Progenitor cell of endocrine pancreas (in vitro differentiated cells): Measurements from ENCODE around the gene SYT2. TPM values are rescaled to one million over a fixed set of nuclear protein-coding genes. Genes with fewer than 3 reads are reported as not detected.

Experiments used
- DNase-seq: peaks from one replicate; pipeline ENCODE4 v3.0.0; 2021; ENCODE audit warnings: low spot score; ENCODE audit not compliant: unreplicated experiment
- H3K27ac Mint-ChIP-seq: 2 replicates; pipeline ENCODE4 v1.8.0; 2021; ENCODE audit warnings: mild to moderate bottlenecking, moderate library complexity, mixed read lengths
- H3K27me3 Mint-ChIP-seq: 2 replicates; pipeline ENCODE4 v1.8.0; 2021; ENCODE audit warnings: mixed read lengths
- H3K36me3 Mint-ChIP-seq: 2 replicates; pipeline ENCODE4 v1.8.0; 2022; ENCODE audit warnings: mixed read lengths; ENCODE audit not compliant: insufficient read depth
- H3K4me1 Mint-ChIP-seq: 2 replicates; pipeline ENCODE4 v1.8.0; 2021; ENCODE audit warnings: low read depth, mixed read lengths
- H3K4me3 Mint-ChIP-seq: 2 replicates; pipeline ENCODE4 v1.8.0; 2021; ENCODE audit warnings: low read depth, mild to moderate bottlenecking, moderate library complexity, mixed read lengths
- H3K9me3 Mint-ChIP-seq: 2 replicates; pipeline ENCODE4 v1.8.0; 2021; ENCODE audit warnings: low read depth, mixed read lengths
- total RNA-seq: library from RNA; stranded (reverse); gene quantifications from 2 replicates; pipeline ENCODE4 v1.2.1, GENCODE V29; 2021
- TF ChIP-seq, protein P1 (sequence below): fragments of 200-600 bp; sonication (generic); IDR thresholded peaks from one replicate; pipeline ENCODE4 v1.5.0; 2021; ENCODE audit warnings: antibody characterized with exemption, mild to moderate bottlenecking; ENCODE audit not compliant: unreplicated experiment

Gene SYT2
- total RNA-seq, 1 donor from 2014 or later, result 1.8 TPM

DNA sequence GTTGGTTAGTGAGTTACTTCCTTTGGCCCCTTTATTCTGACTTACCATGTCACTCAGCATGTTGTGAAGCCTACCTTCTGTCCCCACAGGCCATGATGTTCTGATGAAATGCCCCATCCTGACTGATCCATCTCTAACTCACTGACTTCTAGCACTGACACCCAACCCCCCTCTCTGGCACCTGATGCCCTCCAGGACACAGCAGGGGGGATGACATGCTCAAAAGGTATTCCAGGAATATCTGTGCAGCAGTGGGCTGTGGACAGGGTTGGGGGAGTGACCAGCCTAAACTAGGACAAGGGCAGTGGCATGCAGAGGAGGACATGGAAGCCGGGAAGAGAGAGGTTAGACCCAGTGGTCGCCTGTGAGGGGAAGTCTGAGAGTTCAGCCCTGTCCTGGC is 25.5 kb downstream of the SYT2 start:
- DNase-seq, result no peak
- peaks cover 15% of the 10 kb centered on the region for H3K4me1 Mint-ChIP-seq
- H3K27me3 Mint-ChIP-seq, result peaks cover 22% of the 10 kb centered on the region
- H3K9me3 Mint-ChIP-seq, result no peaks in the 10 kb centered on the region
- no peaks in the 10 kb centered on the region for H3K36me3 Mint-ChIP-seq
- no peak overlapping the region for H3K27ac Mint-ChIP-seq
- H3K4me3 Mint-ChIP-seq, result no peak overlapping the region
- TF ChIP-seq, protein P1, sequence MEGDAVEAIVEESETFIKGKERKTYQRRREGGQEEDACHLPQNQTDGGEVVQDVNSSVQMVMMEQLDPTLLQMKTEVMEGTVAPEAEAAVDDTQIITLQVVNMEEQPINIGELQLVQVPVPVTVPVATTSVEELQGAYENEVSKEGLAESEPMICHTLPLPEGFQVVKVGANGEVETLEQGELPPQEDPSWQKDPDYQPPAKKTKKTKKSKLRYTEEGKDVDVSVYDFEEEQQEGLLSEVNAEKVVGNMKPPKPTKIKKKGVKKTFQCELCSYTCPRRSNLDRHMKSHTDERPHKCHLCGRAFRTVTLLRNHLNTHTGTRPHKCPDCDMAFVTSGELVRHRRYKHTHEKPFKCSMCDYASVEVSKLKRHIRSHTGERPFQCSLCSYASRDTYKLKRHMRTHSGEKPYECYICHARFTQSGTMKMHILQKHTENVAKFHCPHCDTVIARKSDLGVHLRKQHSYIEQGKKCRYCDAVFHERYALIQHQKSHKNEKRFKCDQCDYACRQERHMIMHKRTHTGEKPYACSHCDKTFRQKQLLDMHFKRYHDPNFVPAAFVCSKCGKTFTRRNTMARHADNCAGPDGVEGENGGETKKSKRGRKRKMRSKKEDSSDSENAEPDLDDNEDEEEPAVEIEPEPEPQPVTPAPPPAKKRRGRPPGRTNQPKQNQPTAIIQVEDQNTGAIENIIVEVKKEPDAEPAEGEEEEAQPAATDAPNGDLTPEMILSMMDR, result no peak

DNA sequence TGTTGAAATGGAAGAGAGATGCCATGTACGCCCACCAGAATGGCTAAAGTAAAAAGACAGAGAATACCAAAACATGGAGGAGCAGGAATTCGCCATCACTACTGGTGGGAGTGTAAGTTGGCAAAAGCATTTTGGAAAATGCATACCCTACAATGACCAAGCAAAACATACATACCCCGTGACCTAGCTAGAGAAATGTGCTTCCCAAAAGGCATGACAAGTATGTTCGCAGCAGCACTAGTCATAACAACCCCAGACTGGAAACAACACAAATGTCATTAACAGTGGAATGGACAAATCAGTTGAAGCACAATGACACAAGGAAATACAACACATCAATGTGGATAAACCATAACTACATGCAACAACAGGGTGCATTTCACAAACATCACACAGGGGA is 27.2 kb downstream of the SYT2 start:
- H3K9me3 Mint-ChIP-seq, result no peaks in the 10 kb centered on the region
- no peak for DNase-seq
- peaks cover 20% of the 10 kb centered on the region for H3K27me3 Mint-ChIP-seq
- TF ChIP-seq, protein P1, result no peak
- H3K36me3 Mint-ChIP-seq, result no peaks in the 10 kb centered on the region
- H3K27ac Mint-ChIP-seq, result no peak overlapping the region
- peaks cover 15% of the 10 kb centered on the region for H3K4me1 Mint-ChIP-seq
- H3K4me3 Mint-ChIP-seq, result no peak overlapping the region

DNA sequence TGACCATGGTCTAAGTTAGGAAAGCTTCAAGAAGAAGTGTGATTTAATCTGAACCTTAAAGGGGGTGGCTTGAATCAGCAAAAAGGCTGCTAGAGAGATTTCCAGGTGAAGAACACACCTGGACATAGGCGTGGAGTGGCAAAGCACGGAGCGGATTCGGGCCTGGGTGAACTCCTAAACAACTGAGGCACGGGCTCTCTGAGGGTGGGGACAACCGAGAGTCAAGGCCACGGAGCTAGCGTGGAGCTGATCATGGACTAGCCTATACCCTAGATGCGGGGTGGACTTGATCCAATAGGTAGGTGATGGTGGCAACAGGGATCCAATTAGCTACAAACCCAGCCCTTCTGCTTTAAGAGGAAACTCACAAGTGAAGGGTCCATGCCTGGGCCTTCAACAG is 27.8 kb downstream of the SYT2 start:
- no peaks in the 10 kb centered on the region for H3K9me3 Mint-ChIP-seq
- H3K36me3 Mint-ChIP-seq, result no peaks in the 10 kb centered on the region
- DNase-seq, result no peak

DNA sequence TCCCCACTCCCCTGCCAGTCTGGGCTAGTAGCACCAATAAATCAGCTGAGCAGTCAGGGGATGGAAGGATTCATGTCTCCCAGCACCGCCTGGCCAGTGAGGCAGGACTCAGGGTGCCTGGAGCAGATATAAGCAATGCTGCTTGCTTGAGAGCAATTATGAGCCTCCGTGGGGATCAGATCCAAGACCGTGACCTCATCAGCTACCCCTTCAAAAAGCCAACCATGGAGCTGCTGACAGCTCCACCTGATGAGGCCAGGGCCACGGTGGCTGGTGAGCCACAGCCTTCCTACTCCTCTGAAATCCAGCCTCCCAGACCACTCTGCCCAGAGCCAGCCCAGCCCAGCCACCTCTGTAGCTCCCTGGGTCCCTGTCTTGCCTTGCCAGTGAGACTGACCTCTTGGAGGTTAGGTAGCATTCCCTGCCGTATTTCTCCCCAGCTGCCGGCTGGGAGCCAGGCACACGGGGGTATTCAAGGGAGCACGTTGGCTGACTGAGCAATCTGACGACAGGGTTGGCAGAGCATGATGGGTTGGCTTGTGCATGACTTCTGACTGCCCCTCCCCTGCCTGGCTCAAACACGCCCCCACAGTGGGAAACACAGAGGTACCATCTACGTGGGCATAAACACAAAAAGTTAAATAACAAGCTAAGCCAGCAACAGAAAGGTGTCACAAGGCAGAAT is 28.4 kb downstream of the SYT2 start:
- Mint-ChIP-seq H3K9me3 (no peaks in the 10 kb centered on the region), H3K4me3 (no peak overlapping the region), H3K27ac (no peak overlapping the region), H3K36me3 (no peaks in the 10 kb centered on the region), H3K27me3 (peaks cover 22% of the 10 kb centered on the region), H3K4me1 (peaks cover 13% of the 10 kb centered on the region)
- DNase-seq, result no peak
- TF ChIP-seq, protein P1, result no peak

More for the DNA sequence above, 27.8 kb downstream of the SYT2 start:
- peaks cover 18% of the 10 kb centered on the region for H3K27me3 Mint-ChIP-seq
- H3K4me1 Mint-ChIP-seq, result peaks cover 15% of the 10 kb centered on the region
- no peak overlapping the region for H3K27ac Mint-ChIP-seq
- H3K4me3 Mint-ChIP-seq, result no peak overlapping the region
- TF ChIP-seq, protein P1, result no peak

DNA sequence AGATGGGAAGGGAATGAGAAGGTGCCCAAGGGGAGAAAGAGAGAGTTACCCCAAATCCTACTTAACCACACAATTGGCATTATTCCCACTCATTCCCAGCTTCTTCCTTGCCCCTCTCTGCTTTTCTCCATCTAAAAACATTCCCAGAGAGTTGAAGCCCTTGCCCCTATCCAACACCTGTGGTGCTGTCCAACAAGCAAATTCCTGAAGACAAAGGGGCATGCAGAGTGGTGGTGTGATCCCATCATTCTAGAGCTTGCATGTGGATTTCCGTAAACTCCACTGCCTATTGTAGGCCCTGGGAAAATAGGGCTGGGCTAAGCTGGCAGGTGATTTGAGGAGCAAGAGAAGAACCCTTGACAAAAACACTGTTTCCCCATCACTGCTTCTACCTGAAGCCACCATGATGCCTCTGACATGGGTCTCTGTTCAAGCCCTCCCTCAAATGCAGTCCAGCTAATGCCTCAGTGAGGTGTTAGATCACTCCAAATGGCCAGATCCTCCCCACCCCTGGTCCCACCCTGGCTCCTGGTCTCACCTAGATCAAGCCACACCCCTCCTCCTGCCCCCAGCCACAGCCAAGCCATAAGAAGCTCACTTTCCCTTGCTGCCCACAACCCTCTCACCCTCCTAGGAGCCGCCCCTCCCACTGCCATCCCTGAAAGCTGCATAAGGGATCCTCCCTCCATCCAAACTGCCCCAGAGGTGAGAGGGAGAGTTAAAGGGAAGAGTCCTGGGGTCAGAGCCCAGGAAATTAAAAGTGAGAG is 29.5 kb downstream of the SYT2 start:
- H3K9me3 Mint-ChIP-seq, result no peaks in the 10 kb centered on the region
- H3K27me3 Mint-ChIP-seq, result peaks cover 23% of the 10 kb centered on the region
- TF ChIP-seq, protein P1, result no peak
- H3K36me3 Mint-ChIP-seq, result no peaks in the 10 kb centered on the region
- no peak overlapping the region for H3K27ac Mint-ChIP-seq
- H3K4me3 Mint-ChIP-seq, result no peak overlapping the region
- H3K4me1 Mint-ChIP-seq, result peaks cover 11% of the 10 kb centered on the region
- DNase-seq, result no peak
